H9 (cell line): ENCODE measurements around the gene ARL17B. TPM values are rescaled to one million over a fixed set of nuclear protein-coding genes. Genes with fewer than 3 reads are reported as not detected.
"Not testable (repeated sequence)": the region's sequence is repeated elsewhere in the genome, so short reads cannot be mapped to it uniquely, and the experiment has no call there.

Experiments used
- DNase-seq: peaks from one replicate; pipeline ENCODE4 v3.0.0-alpha.2; 2017
- H2AFZ ChIP-seq: one replicate; pipeline ENCODE4 v1.6.1; 2013; ENCODE audit warnings: mild to moderate bottlenecking, low read length, control low read depth, moderate library complexity
- H2AK5ac ChIP-seq: 2 replicates; pipeline ENCODE4 v1.6.1; 2013; ENCODE audit warnings: low read length, control low read depth, mixed read lengths; ENCODE audit not compliant: insufficient read length
- H2BK120ac ChIP-seq: one replicate; pipeline ENCODE4 v1.6.1; 2013; ENCODE audit warnings: low read depth, mild to moderate bottlenecking, low read length, control low read depth, inconsistent platforms; ENCODE audit not compliant: poor library complexity, severe bottlenecking
- H2BK12ac ChIP-seq: 2 replicates; pipeline ENCODE4 v1.6.1; 2013; ENCODE audit warnings: low read length, control low read depth, mixed read lengths, low read depth; ENCODE audit not compliant: insufficient read length
- H2BK15ac ChIP-seq: 2 replicates; pipeline ENCODE4 v1.6.1; 2013; ENCODE audit warnings: low read depth, low read length, control low read depth
- H2BK20ac ChIP-seq: one replicate; pipeline ENCODE4 v1.6.1; 2013; ENCODE audit warnings: low read depth, mild to moderate bottlenecking, low read length, control low read depth, inconsistent platforms; ENCODE audit not compliant: poor library complexity, severe bottlenecking
- H2BK5ac ChIP-seq: 2 replicates; pipeline ENCODE4 v1.6.1; 2013; ENCODE audit warnings: low read length, control low read depth, mixed read lengths; ENCODE audit not compliant: insufficient read length
- H3K14ac ChIP-seq: 2 replicates; pipeline ENCODE4 v1.6.1; 2013; ENCODE audit warnings: low read length, control low read depth; ENCODE audit not compliant: insufficient read depth
- H3K18ac ChIP-seq: 2 replicates; pipeline ENCODE4 v1.6.1; 2013; ENCODE audit warnings: low read depth, mild to moderate bottlenecking, mixed read lengths, low read length, control low read depth; ENCODE audit not compliant: insufficient read length
- H3K23ac ChIP-seq: 2 replicates; pipeline ENCODE4 v1.6.1; 2013; ENCODE audit warnings: low read length, control low read depth, mixed read lengths, low read depth; ENCODE audit not compliant: insufficient read length
- H3K23me2 ChIP-seq: 2 replicates; pipeline ENCODE4 v1.6.1; 2013; ENCODE audit warnings: low read depth, mild to moderate bottlenecking, mixed read lengths, low read length, control low read depth; ENCODE audit not compliant: insufficient read length, poor library complexity, severe bottlenecking
- H3K27ac ChIP-seq: 2 replicates; pipeline ENCODE4 v1.5.1; 2013; ENCODE audit warnings: low read length, control low read depth, mixed read lengths, low read depth; ENCODE audit not compliant: insufficient read length
- H3K27me3 ChIP-seq: 2 replicates; pipeline ENCODE4 v1.6.1; 2013; ENCODE audit warnings: low read length, control low read depth, inconsistent platforms; ENCODE audit not compliant: insufficient read depth
- H3K4ac ChIP-seq: 2 replicates; pipeline ENCODE4 v1.6.1; 2013; ENCODE audit warnings: low read depth, mild to moderate bottlenecking, control low read depth, inconsistent platforms, low read length, moderate library complexity
- H3K4me1 ChIP-seq: 2 replicates; pipeline ENCODE4 v1.6.1; 2013; ENCODE audit warnings: low read length, control low read depth, inconsistent platforms; ENCODE audit not compliant: insufficient read depth
- H3K4me2 ChIP-seq: 2 replicates; pipeline ENCODE4 v1.6.1; 2013; ENCODE audit warnings: low read length, control low read depth, mixed read lengths; ENCODE audit not compliant: insufficient read length, insufficient read depth
- H3K56ac ChIP-seq: 2 replicates; pipeline ENCODE4 v1.6.1; 2013; ENCODE audit warnings: low read depth, mild to moderate bottlenecking, mixed read lengths, low read length, control low read depth; ENCODE audit not compliant: insufficient read length
- H3K79me1 ChIP-seq: 2 replicates; pipeline ENCODE4 v1.6.1; 2013; ENCODE audit warnings: low read depth, mild to moderate bottlenecking, moderate library complexity, low read length, control low read depth, inconsistent platforms; ENCODE audit not compliant: insufficient read depth, poor library complexity, severe bottlenecking
- H3K79me2 ChIP-seq: 2 replicates; pipeline ENCODE4 v1.6.1; 2013; ENCODE audit warnings: low read length, control low read depth, inconsistent platforms; ENCODE audit not compliant: insufficient read depth
- H3K9ac ChIP-seq: 2 replicates; pipeline ENCODE4 v1.6.1; 2013; ENCODE audit warnings: low read length, control low read depth, mixed read lengths; ENCODE audit not compliant: insufficient read length; ENCODE audit errors: extremely low read depth
- H3K9me3 ChIP-seq: one replicate; pipeline ENCODE4 v1.6.1; 2013; ENCODE audit warnings: low read depth, low read length, inconsistent platforms; ENCODE audit not compliant: control insufficient read depth
- H3T11ph ChIP-seq: one replicate; pipeline ENCODE4 v1.6.1; 2013; ENCODE audit warnings: mild to moderate bottlenecking, low read length, control low read depth, inconsistent platforms
- H4K20me1 ChIP-seq: one replicate; pipeline ENCODE4 v1.6.1; 2013; ENCODE audit not compliant: control insufficient read depth, insufficient read length, insufficient read depth
- H4K5ac ChIP-seq: 2 replicates; pipeline ENCODE4 v1.6.1; 2013; ENCODE audit warnings: low read depth, mild to moderate bottlenecking, mixed read lengths, low read length, control low read depth; ENCODE audit not compliant: insufficient read length
- H4K8ac ChIP-seq: replicated peaks from 2 replicates; pipeline ENCODE4 v1.6.1; 2013; ENCODE audit warnings: low read length, control low read depth, mixed read lengths, low read depth; ENCODE audit not compliant: insufficient read length
- H4K91ac ChIP-seq: 2 replicates; pipeline ENCODE4 v1.6.1; 2013; ENCODE audit warnings: low read depth, mild to moderate bottlenecking, moderate library complexity, mixed read lengths, low read length, control low read depth; ENCODE audit not compliant: insufficient read length
- H3K27ac Mint-ChIP-seq, 3 experiments: 2 replicates in 2 of 3; 3 replicates in 1 of 3; pipeline ENCODE4 v1.8.0; 2020 to 2021; ENCODE audit warnings: mixed read lengths in 3 of 3, mild to moderate bottlenecking in 1 of 3, moderate library complexity in 1 of 3
- H3K27me3 Mint-ChIP-seq: 2 replicates; pipeline ENCODE4 v1.8.0; 2021; ENCODE audit warnings: low read depth, mild to moderate bottlenecking, moderate library complexity, mixed read lengths
- H3K36me3 Mint-ChIP-seq, 3 experiments: 2 replicates in 2 of 3; 3 replicates in 1 of 3; pipeline ENCODE4 v1.8.0; 2020 to 2021; ENCODE audit warnings: low read depth in 3 of 3, mixed read lengths in 3 of 3; ENCODE audit not compliant: insufficient read depth in 1 of 3
- H3K4me1 Mint-ChIP-seq, 2 experiments: 2 replicates each; pipeline ENCODE4 v1.8.0; 2020; ENCODE audit warnings: mixed read lengths in 2 of 2
- H3K4me3 Mint-ChIP-seq, 2 experiments: 2 replicates in 1 of 2; 3 replicates in 1 of 2; pipeline ENCODE4 v1.8.0; 2020 to 2021; ENCODE audit warnings: mild to moderate bottlenecking in 2 of 2, mixed read lengths in 2 of 2, moderate library complexity in 1 of 2
- H3K9me3 Mint-ChIP-seq, 2 experiments: 2 replicates in 1 of 2; 3 replicates in 1 of 2; pipeline ENCODE4 v1.8.0; 2020; ENCODE audit warnings: mild to moderate bottlenecking in 2 of 2, mixed read lengths in 2 of 2, moderate library complexity in 1 of 2
- WGBS: extraction: QIAGEN DNeasy Blood & Tissue Kit; methylation state at CpG from one replicate; pipeline ENCODE4 v1.1.7; 2013; ENCODE audit warnings: missing lambda C conversion rate, low lambda C conversion rate, mixed read lengths; ENCODE audit not compliant: insufficient read length; ENCODE audit errors: extremely low coverage; 5-methylcytosine and 5-hydroxymethylcytosine counted together
- total RNA-seq: library from RNA; stranded (reverse); gene quantifications from 2 replicates; pipeline ENCODE4 v1.2.1, GENCODE V29; 2021

The ARL17B gene
- total RNA-seq, 1 experiment from 2014 or later = 10.8 TPM

GRCh38 chr17:46243505-46243904 is 118.1 kb downstream of the ARL17B start:
- H3K4me1 ChIP-seq, H3K27me3 Mint-ChIP-seq, H3K79me2 ChIP-seq, H3K4me2 ChIP-seq, H3K36me3 Mint-ChIP-seq, H3T11ph ChIP-seq, H3K9ac ChIP-seq, H3K23me2 ChIP-seq, H2BK12ac ChIP-seq, H3K27ac Mint-ChIP-seq, H4K5ac ChIP-seq, H4K8ac ChIP-seq, H2BK120ac ChIP-seq, H3K18ac ChIP-seq, H3K4me3 Mint-ChIP-seq, H3K4me1 Mint-ChIP-seq, H3K14ac ChIP-seq, H3K27me3 ChIP-seq, H2BK15ac ChIP-seq, H3K9me3 ChIP-seq, H2BK20ac ChIP-seq, DNase-seq, H4K91ac ChIP-seq, H3K79me1 ChIP-seq, H3K23ac ChIP-seq, H4K20me1 ChIP-seq, H3K56ac ChIP-seq, H2AK5ac ChIP-seq, H3K4ac ChIP-seq, H2AFZ ChIP-seq, H3K27ac ChIP-seq, H2BK5ac ChIP-seq: not testable (repeated sequence)
- peaks cover 4 to 15% of the 10 kb centered on the region in 2 experiments; a peak in 3 of 5 replicates for H3K9me3 Mint-ChIP-seq
- WGBS = no CpG with 5 or more reads among the region's 38 CpGs

GRCh38 chr17:46231359-46231758 is 130.2 kb downstream of the ARL17B start:
- H3K9me3 Mint-ChIP-seq, H2BK20ac ChIP-seq, H3K27me3 ChIP-seq, H2AFZ ChIP-seq, H3K4me3 Mint-ChIP-seq, H3K23ac ChIP-seq, H2BK5ac ChIP-seq, H3K9ac ChIP-seq, H3K27ac Mint-ChIP-seq, H3K79me1 ChIP-seq, H2BK12ac ChIP-seq, H3K56ac ChIP-seq, H3K4me1 ChIP-seq, H2AK5ac ChIP-seq, H3K4me1 Mint-ChIP-seq, H3K36me3 Mint-ChIP-seq, H4K91ac ChIP-seq, H4K8ac ChIP-seq, H4K5ac ChIP-seq, H2BK15ac ChIP-seq, H3K27me3 Mint-ChIP-seq, H3K9me3 ChIP-seq, H3K4ac ChIP-seq, DNase-seq, H3T11ph ChIP-seq, H3K23me2 ChIP-seq, H4K20me1 ChIP-seq, H3K27ac ChIP-seq, H3K14ac ChIP-seq, H2BK120ac ChIP-seq, H3K4me2 ChIP-seq, H3K18ac ChIP-seq, H3K79me2 ChIP-seq: not testable (repeated sequence)
- no CpG with 5 or more reads among the region's 8 CpGs for WGBS
